ENCODE results near the gene ZNF710. TPM values are rescaled to one million over a fixed set of nuclear protein-coding genes. Genes with fewer than 3 reads are reported as not detected.

The ZNF710 gene
- total and polyA plus RNA-seq, 8 donors: 7.9 to 35.3 (median 16.1) TPM

DNA sequence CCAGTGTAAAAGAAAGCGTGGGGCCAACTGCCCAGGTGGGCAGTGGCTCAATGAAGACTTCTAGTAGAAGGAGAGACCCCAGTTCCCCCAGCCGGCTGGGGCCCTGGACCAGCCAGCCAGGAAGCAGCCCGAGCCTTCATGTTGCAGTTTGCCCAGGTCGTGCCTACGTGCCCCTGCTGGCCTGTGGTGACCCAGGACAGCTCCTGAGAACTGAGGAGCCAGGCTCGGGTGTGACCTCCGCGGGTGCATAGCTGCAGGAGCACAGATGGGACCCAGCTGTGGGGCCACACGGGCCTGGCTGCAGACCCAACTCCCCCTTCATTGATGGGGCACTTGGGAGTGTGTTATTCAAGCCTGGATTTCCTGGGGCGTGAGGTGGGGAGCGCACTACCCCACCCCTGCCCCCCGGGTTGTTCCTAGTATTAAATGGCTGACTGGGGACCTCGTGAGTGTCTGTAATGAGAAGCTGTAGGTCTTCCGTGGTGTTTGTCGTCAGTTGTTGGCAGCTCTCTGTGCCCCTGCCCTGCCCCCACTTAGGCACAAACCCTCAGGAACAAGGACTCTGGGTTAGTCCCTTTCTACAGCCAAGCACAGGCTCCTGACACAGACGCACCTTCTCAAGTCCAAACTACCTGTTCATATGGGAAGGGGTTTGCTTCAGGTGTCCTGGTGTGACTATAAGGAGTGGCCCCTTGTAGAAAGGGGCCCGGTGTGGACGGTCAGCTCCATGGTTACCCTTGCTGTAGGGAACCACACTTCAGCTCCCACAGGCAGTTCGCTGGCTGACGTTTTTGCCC, 62.0 kb downstream of the ZNF710 start:
- Histone ChIP-seq H3K4me1 (peaks cover 36 to 84% (median 61%) of the 10 kb centered on the region in 4 donors), H3K9me3 (no peaks in the 10 kb centered on the region), H3K36me3 (peaks cover 7 to 16% (median 13%) of the 10 kb centered on the region in 4 donors), H3K27ac (peak overlapping the region; percentile 49 to 87 (median 74)), H3K4me3 (no peak overlapping the region), H3K27me3 (no peaks in the 10 kb centered on the region)
- intact Hi-C loops (cut with DNase I; ENCODE audit: low total_unique reads): loop anchor here (10.0 kb wide), 1 partner anchor 58 kb away; the partner anchor contains the start of gene ZNF710
- no peak for TF ChIP-seq POLR2A (IDR thresholded peaks at IDR 0.05)
- no peak for TF ChIP-seq POLR2AphosphoS5 (IDR thresholded peaks at IDR 0.05)
- no peak for TF ChIP-seq EP300 (IDR thresholded peaks at IDR 0.05)
- TF ChIP-seq, protein P1, sequence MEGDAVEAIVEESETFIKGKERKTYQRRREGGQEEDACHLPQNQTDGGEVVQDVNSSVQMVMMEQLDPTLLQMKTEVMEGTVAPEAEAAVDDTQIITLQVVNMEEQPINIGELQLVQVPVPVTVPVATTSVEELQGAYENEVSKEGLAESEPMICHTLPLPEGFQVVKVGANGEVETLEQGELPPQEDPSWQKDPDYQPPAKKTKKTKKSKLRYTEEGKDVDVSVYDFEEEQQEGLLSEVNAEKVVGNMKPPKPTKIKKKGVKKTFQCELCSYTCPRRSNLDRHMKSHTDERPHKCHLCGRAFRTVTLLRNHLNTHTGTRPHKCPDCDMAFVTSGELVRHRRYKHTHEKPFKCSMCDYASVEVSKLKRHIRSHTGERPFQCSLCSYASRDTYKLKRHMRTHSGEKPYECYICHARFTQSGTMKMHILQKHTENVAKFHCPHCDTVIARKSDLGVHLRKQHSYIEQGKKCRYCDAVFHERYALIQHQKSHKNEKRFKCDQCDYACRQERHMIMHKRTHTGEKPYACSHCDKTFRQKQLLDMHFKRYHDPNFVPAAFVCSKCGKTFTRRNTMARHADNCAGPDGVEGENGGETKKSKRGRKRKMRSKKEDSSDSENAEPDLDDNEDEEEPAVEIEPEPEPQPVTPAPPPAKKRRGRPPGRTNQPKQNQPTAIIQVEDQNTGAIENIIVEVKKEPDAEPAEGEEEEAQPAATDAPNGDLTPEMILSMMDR (IDR thresholded peaks at IDR 0.05): no peak
- peak in 1 of 2 donors; percentile 47 for DNase-seq
- WGBS, 5 donors: 55 to 70% (median 60%) methylated on average over 11 to 20 of the region's 20 CpGs

DNA sequence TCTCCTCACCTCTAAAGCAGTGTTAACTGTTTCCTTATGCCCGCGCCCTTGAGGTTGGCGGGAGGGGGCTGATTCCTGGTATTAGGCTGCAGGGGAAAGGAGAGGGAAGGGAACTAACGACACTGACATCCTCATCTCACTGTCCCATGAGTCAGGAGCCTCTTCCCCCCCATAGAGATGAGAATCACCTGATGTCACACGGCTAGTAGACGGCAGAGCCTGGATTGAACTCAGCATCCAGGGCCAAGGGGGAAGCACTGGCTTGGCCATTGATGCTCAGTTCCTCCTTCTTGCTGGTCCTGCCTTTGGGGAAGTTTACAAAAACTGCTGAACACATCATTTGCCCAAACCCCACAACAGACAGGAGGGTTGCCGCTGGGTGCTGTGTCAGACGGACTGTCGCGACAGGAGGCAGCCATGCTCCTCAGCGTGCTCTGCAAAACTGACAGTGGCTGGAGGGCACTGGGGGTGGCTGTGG, 62.7 kb downstream of the ZNF710 start:
- H3K36me3 ChIP-seq: peaks cover 10 to 23% (median 19%) of the 10 kb centered on the region in 4 donors
- no peak overlapping the region for H3K4me3 ChIP-seq
- intact Hi-C loops (cut with DNase I; ENCODE audit: low total_unique reads): loop anchor here (10.0 kb wide), 1 partner anchor 59 kb away; the partner anchor contains the start of gene ZNF710
- no peak for TF ChIP-seq POLR2AphosphoS5 (IDR thresholded peaks at IDR 0.05)
- no peak for TF ChIP-seq EP300 (IDR thresholded peaks at IDR 0.05)
- TF ChIP-seq, protein P1 (IDR thresholded peaks at IDR 0.05): no peak
- no peak for TF ChIP-seq POLR2A (IDR thresholded peaks at IDR 0.05)
- H3K27ac ChIP-seq: peak overlapping the region in 4 of 5 donors; percentile 73 to 87 (median 80)
- DNase-seq: peak in 1 of 2 donors; percentile 69
- WGBS, 5 donors: 66 to 81% (median 77%) methylated on average over 10 to 11 of the region's 11 CpGs
- peaks cover 36 to 77% (median 61%) of the 10 kb centered on the region in 4 donors for H3K4me1 ChIP-seq
- no peaks in the 10 kb centered on the region for H3K27me3 ChIP-seq
- H3K9me3 ChIP-seq: no peaks in the 10 kb centered on the region

DNA sequence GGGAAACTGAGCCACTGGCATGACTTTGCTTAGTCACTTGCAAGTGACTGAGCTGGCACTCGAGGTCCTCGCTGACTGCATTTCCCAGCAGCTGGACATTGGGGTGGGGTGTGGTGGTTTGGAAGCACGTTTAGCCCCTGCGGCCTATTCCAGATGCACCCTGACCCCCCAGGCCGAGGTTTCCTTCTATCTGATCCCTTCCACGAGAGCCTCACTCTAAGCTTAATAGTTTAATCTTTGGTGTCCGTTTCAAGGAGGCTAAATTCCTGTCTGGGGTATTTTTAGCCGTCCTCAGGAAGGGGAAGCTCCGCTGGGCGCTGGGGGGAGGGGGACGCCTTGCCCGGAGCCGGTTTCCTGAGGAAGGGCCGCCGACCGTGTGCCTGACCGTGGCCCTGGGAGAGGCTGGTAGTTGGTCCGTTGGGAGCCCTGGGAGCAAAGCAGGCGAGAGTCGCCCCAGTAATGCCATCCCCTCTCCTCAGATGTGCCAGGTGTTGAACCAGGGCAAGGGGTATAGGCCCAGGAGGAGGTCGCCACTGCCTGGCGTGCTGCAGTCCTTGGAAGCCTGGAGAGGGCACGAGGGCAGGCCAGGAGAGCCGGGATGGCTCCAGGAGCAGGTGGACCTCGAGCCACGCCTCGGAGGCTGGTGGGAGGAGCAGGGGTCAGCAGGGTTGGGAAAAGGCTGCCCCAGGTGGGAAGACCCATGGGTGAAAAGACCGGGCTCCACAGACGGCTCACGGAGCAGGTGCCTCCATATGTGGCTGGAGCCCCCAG, 64.0 kb downstream of the ZNF710 start:
- Histone ChIP-seq H3K4me3 (peak overlapping the region in 1 of 4 donors; percentile 2), H3K36me3 (peaks cover 10 to 34% (median 21%) of the 10 kb centered on the region in 4 donors), H3K4me1 (peaks cover 25 to 76% (median 48%) of the 10 kb centered on the region in 4 donors), H3K9me3 (no peaks in the 10 kb centered on the region), H3K27me3 (no peaks in the 10 kb centered on the region), H3K27ac (peak overlapping the region; percentile 53 to 87 (median 74))
- peak in 1 of 2 donors; percentile 57 for DNase-seq
- WGBS, 5 donors: 53 to 69% (median 67%) methylated on average over 23 to 30 of the region's 30 CpGs
- TF ChIP-seq EP300 (IDR thresholded peaks at IDR 0.05) (no peak), POLR2A (IDR thresholded peaks at IDR 0.05) (no peak), POLR2AphosphoS5 (IDR thresholded peaks at IDR 0.05) (no peak)
- TF ChIP-seq, protein P1 (IDR thresholded peaks at IDR 0.05): no peak
- intact Hi-C loops (cut with DNase I; ENCODE audit: low total_unique reads): loop anchor here (5.0 to 10.0 kb wide), 2 partner anchors 43 to 60 kb away; partner anchors contain the start of gene ZNF710

DNA sequence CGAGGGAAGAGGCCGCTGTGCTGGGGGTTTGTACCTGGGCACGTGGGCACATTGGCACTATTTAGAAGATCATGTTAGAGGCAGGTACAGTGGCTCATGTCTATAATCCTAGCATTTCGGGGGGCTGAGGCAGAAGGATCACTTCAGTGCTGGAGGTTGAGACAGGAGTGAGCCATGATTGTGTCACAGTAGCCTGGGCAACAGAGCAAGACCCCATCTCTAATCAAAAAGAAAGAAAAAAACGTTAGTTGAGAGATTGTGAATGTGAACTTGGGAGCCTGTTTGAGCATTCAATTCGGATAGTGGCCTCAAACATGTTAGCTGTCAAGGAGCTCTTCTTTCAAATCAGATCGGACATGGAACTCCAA, 64.5 kb downstream of the ZNF710 start:
- H3K4me1 ChIP-seq: peaks cover 25 to 76% (median 43%) of the 10 kb centered on the region in 4 donors
- no peak overlapping the region for H3K4me3 ChIP-seq
- TF ChIP-seq EP300 (IDR thresholded peaks at IDR 0.05): no peak
- TF ChIP-seq POLR2A (IDR thresholded peaks at IDR 0.05): no peak
- TF ChIP-seq, protein P1 (IDR thresholded peaks at IDR 0.05): no peak
- no peak for TF ChIP-seq POLR2AphosphoS5 (IDR thresholded peaks at IDR 0.05)
- intact Hi-C loops (cut with DNase I; ENCODE audit: low total_unique reads): loop anchor here (5.0 to 10.0 kb wide), 2 partner anchors 43 to 61 kb away; partner anchors contain the start of gene ZNF710
- H3K27me3 ChIP-seq: no peaks in the 10 kb centered on the region
- no peak for DNase-seq
- H3K36me3 ChIP-seq: peaks cover 10 to 39% (median 21%) of the 10 kb centered on the region in 4 donors
- WGBS, 5 donors: 80 to 85% (median 82%) methylated on average over 7 of the region's 7 CpGs
- H3K9me3 ChIP-seq: no peaks in the 10 kb centered on the region
- H3K27ac ChIP-seq: peak overlapping the region; percentile 53 to 87 (median 74)
